Endothelial cell of umbilical vein (primary cell): ENCODE results near the gene ELOVL6. TPM values are rescaled to one million over a fixed set of nuclear protein-coding genes. Genes with fewer than 3 reads are reported as not detected.

Experiments
- BruUV-seq: library from RNA; stranded (reverse); fragments of 400-500 nt; replicated peaks from 2 replicates; lab custom pipeline; 2021; lab: Mats Ljungman, UMichigan
- CTCF ChIA-PET: fragments of 300-600, 350-600 bp; sonication (Branson Sonifier 250); formaldehyde crosslinking; loops from one replicate; lab custom pipeline; 2021; ENCODE audit warnings: antibody characterized with exemption, inconsistent platforms; lab: Charles Lee
- POLR2A ChIA-PET: fragments of 300-600, 350-600 bp; sonication (Branson Sonifier 250); formaldehyde crosslinking; loops from one replicate; lab custom pipeline; 2021; ENCODE audit warnings: antibody characterized with exemption, inconsistent platforms; lab: Charles Lee
- DNase-seq: peaks from one replicate; pipeline ENCODE4 v3.0.0-alpha.2; 2011; ENCODE audit warnings: low read depth, low spot score
- FAIRE-seq: peaks from 2 replicates; lab custom pipeline; 2011; peaks lifted over from hg19 to GRCh38; lab: Jason Lieb, UNC
- H2AFZ ChIP-seq: 2 replicates; pipeline ENCODE4 v1.6.0; 2012; ENCODE audit warnings: low read depth, low read length, control low read depth, inconsistent platforms
- H3K27ac ChIP-seq: 2 replicates; pipeline ENCODE4 v1.5.1; 2011; ENCODE audit warnings: low read depth, mild to moderate bottlenecking, control low read depth, low read length, moderate library complexity; ENCODE audit not compliant: insufficient read depth
- H3K27me3 ChIP-seq, 2 experiments: 2 replicates each; pipeline versions ENCODE4 v1.6.0 to v1.6.1; 2011; ENCODE audit warnings: low read length in 2 of 2, mixed read lengths in 1 of 2; ENCODE audit not compliant: control insufficient read depth in 2 of 2, insufficient read depth in 2 of 2
- H3K36me3 ChIP-seq, 2 experiments: 2 replicates in 1 of 2; 3 replicates in 1 of 2; pipeline ENCODE4 v1.5.1; 2011; ENCODE audit warnings: low read length in 2 of 2, mild to moderate bottlenecking in 1 of 2, moderate library complexity in 1 of 2; ENCODE audit not compliant: control insufficient read depth in 2 of 2, insufficient read depth in 2 of 2; ENCODE audit errors: extremely low read depth in 1 of 2
- H3K4me1 ChIP-seq: 3 replicates; pipeline ENCODE4 v1.5.1; 2011; ENCODE audit warnings: mild to moderate bottlenecking, low read length; ENCODE audit not compliant: control insufficient read depth, insufficient read depth; ENCODE audit errors: extremely low read depth
- H3K4me2 ChIP-seq: 2 replicates; pipeline ENCODE4 v1.6.1; 2011; ENCODE audit warnings: low read length, control low read depth, mixed read lengths; ENCODE audit not compliant: insufficient read depth
- H3K4me3 ChIP-seq, 3 experiments: fragments of 200-600 bp in 1 of 3; sonication (generic), shearing (Covaris generic) in 1 of 3; replicated peaks in 1 of 3; 2 replicates each; pipeline ENCODE4 v1.5.1; 2011 to 2016; ENCODE audit warnings: control low read depth in 3 of 3, low read length in 3 of 3, mild to moderate bottlenecking in 2 of 3, inconsistent platforms in 1 of 3, low read depth in 1 of 3, moderate library complexity in 1 of 3; ENCODE audit not compliant: insufficient read depth in 1 of 3
- H3K79me2 ChIP-seq: 2 replicates; pipeline ENCODE4 v1.6.0; 2012; ENCODE audit warnings: low read length, inconsistent platforms; ENCODE audit not compliant: control insufficient read depth, insufficient read depth
- H3K9ac ChIP-seq: replicated peaks from 2 replicates; pipeline ENCODE3; 2011; ENCODE audit warnings: low read length, control low read depth; ENCODE audit not compliant: insufficient read depth; ENCODE audit errors: extremely low read depth
- H3K9me1 ChIP-seq: replicated peaks from 3 replicates; pipeline ENCODE4 v1.6.0; 2011; ENCODE audit warnings: mild to moderate bottlenecking, low read length; ENCODE audit not compliant: control insufficient read depth, insufficient read depth; ENCODE audit errors: extremely low read depth
- H3K9me3 ChIP-seq: replicated peaks from 2 replicates; pipeline ENCODE4 v1.5.1; 2012; ENCODE audit warnings: low read length, inconsistent platforms; ENCODE audit not compliant: control insufficient read depth, insufficient read depth
- H4K20me1 ChIP-seq: replicated peaks from 2 replicates; pipeline ENCODE3; 2011; ENCODE audit warnings: mild to moderate bottlenecking, low read length; ENCODE audit not compliant: control insufficient read depth, insufficient read depth; ENCODE audit errors: extremely low read depth
- CTCF ChIP-seq, 2 donors: IDR thresholded peaks; 1 replicate in 1 of 2; 2 replicates in 1 of 2; pipeline ENCODE4 v1.5.1; 2011; ENCODE audit warnings: low read length in 2 of 2, mild to moderate bottlenecking in 2 of 2, moderate library complexity in 2 of 2, control low read depth in 1 of 2, inconsistent platforms in 1 of 2, low read depth in 1 of 2; ENCODE audit not compliant: insufficient read depth in 1 of 2; ENCODE audit errors: extremely low read depth in 1 of 2
- EZH2 ChIP-seq: IDR thresholded peaks from 2 replicates; pipeline ENCODE4 v1.6.1; 2012; ENCODE audit warnings: borderline replicate concordance, low read depth, mild to moderate bottlenecking, moderate library complexity, low read length, inconsistent platforms; ENCODE audit not compliant: severe bottlenecking
- FOS ChIP-seq: IDR thresholded peaks from 2 replicates; pipeline ENCODE4 v1.6.1; 2011; ENCODE audit warnings: mild to moderate bottlenecking, low read length, moderate library complexity, borderline replicate concordance; ENCODE audit not compliant: insufficient read depth
- GATA2 ChIP-seq: IDR thresholded peaks from 2 replicates; pipeline ENCODE4 v1.7.0; 2011; ENCODE audit warnings: low read depth, mild to moderate bottlenecking, moderate library complexity, mixed read lengths, low read length; ENCODE audit not compliant: insufficient read length, insufficient read depth
- JUN ChIP-seq: IDR thresholded peaks from 2 replicates; pipeline ENCODE4 v1.6.1; 2011; ENCODE audit warnings: borderline replicate concordance, low read depth; ENCODE audit not compliant: insufficient read length, insufficient read depth
- MYC ChIP-seq: IDR thresholded peaks from one replicate; pipeline ENCODE4 v1.6.1; 2011; ENCODE audit warnings: mild to moderate bottlenecking, low read depth, low read length
- POLR2A ChIP-seq: IDR thresholded peaks from 2 replicates; pipeline ENCODE4 v1.6.1; 2012; ENCODE audit warnings: low read depth, mild to moderate bottlenecking, control low read depth, low read length
- POLR2AphosphoS5 ChIP-seq: IDR thresholded peaks from 2 replicates; pipeline ENCODE4 v1.6.1; 2012; ENCODE audit warnings: low read depth, mild to moderate bottlenecking, control low read depth, low read length, moderate library complexity; ENCODE audit not compliant: insufficient read depth
- dilution Hi-C: fragments of 300-500 bp; cut with MboI; formaldehyde crosslinking; loops from one replicate; pipeline ENCODE4 v1.15.0; 2019; ENCODE audit warnings: low sequenced_read_pairs; ENCODE audit not compliant: extremely low pct_ligation_motif_present
- intact Hi-C: fragments of 100-400 bp; cut with micrococcal nuclease; formaldehyde crosslinking; loops from one replicate; pipeline ENCODE4 v1.10.0; 2022
- polyA plus RNA-seq, 4 experiments: library from polyadenylated mRNA; depleted of rRNA in 3 of 4; stranded (reverse) in 3 of 4; unstranded in 1 of 4; fragments of >200 nt; gene quantifications; 2 replicates each; pipeline versions ENCODE4 v1.2.1 to v1.2.3, GENCODE V29; 2011 to 2012; ENCODE audit warnings: missing spikeins in 1 of 4
- total RNA-seq: library from RNA; stranded (reverse); gene quantifications from 2 replicates; pipeline ENCODE4 v1.2.3, GENCODE V29; 2021
- TF ChIP-seq, protein P1 (sequence below): IDR thresholded peaks from 2 replicates; pipeline ENCODE4 v1.6.1; 2011; ENCODE audit not compliant: insufficient read depth, insufficient read length

The ELOVL6 gene
- total and polyA plus RNA-seq, 2 donors (not counting 3 experiments of a cell fraction or from before 2014, with no cell fraction given) = 6.4 to 26.1 TPM

DNA sequence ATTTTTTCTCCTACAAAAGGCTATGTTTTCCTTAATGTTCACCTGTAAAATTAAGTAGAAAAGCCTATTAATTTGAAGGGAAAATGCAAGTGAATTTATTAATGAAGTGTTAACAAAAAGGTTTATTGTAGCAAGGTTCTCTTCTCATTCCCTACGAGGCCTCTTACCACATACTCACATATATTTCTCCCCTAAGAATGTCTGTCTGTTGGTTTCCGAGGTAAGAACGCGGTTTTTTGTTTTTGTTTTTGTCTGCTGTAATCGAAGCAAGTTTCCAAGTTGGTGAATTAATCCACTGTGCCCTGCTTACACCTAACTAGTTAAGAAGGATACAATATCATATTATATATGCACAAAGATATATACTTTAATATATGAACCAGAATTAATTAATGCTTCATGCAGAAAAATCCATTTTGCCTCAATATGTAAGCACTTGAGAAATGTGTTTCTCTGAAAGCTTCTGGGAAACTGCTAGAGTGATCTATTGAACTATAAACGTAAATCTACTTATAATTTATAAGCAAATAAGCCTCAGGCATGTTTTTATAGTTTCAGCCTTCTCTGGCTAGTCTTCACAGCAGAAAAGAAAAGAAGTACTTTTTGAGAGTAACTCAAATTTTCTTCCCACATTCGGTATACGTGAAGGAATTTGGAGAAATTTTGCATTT lies 164.9 kb downstream of the ELOVL6 start:
- H3K9me1 ChIP-seq = no peaks in the 10 kb centered on the region
- H3K4me1 ChIP-seq = no peaks in the 10 kb centered on the region
- TF ChIP-seq CTCF (IDR thresholded peaks at IDR 0.05; ENCODE audit: extremely low read depth in 1 of 2, insufficient read depth in 1 of 2, low read depth in 1 of 2, low read length in 2 of 2) (no peak), POLR2AphosphoS5 (no peak), EZH2 (no peak), FOS (no peak), GATA2 (no peak), JUN (no peak), MYC (no peak), POLR2A (no peak)
- TF ChIP-seq, protein P1, sequence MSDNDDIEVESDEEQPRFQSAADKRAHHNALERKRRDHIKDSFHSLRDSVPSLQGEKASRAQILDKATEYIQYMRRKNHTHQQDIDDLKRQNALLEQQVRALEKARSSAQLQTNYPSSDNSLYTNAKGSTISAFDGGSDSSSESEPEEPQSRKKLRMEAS = no peak
- BruUV-seq = no TSS peak
- intact Hi-C loops = no loop called here
- H3K79me2 ChIP-seq = no peaks in the 10 kb centered on the region
- H3K4me3 ChIP-seq = no peak overlapping the region
- no peaks in the 10 kb centered on the region for H3K36me3 ChIP-seq
- DNase-seq (no peak), FAIRE-seq (no peak)
- H3K4me2 ChIP-seq = no peak overlapping the region
- POLR2A ChIA-PET = no interaction called here
- no peak overlapping the region for H2AFZ ChIP-seq
- H3K27me3 ChIP-seq = peaks cover 6 to 8% of the 10 kb centered on the region in 2 experiments
- dilution Hi-C loops = no loop called here
- H4K20me1 ChIP-seq = no peaks in the 10 kb centered on the region
- H3K9ac ChIP-seq = no peak overlapping the region
- H3K9me3 ChIP-seq = no peaks in the 10 kb centered on the region
- no peak overlapping the region for H3K27ac ChIP-seq
- CTCF ChIA-PET = interaction anchor here (1.0 kb wide), 1 partner anchor 16 kb away, joined by 3 read pairs; no protein-coding TSS in a partner anchor
